Esophagus squamous epithelium (tissue), 4 donors: ENCODE results near the gene GTSF1L.

Source experiments
- POLR2A ChIP-seq, 4 donors: fragments of 450-650 bp; IDR thresholded peaks; one replicate each; pipeline ENCODE4 v1.6.1; 2017; ENCODE audit warnings: antibody characterized with exemption in 4 of 4, mild to moderate bottlenecking in 4 of 4, moderate library complexity in 3 of 4
- TF ChIP-seq, protein P1 (sequence below), 6 experiments: fragments of 450-650 bp in 4 of 6; fragments of 200-600 bp in 2 of 6; sonication (generic) in 2 of 6; IDR thresholded peaks; one replicate each; pipeline ENCODE4 v1.5.1; 2016 to 2019; ENCODE audit warnings: antibody characterized with exemption in 6 of 6, mild to moderate bottlenecking in 4 of 6, moderate library complexity in 4 of 6

DNA sequence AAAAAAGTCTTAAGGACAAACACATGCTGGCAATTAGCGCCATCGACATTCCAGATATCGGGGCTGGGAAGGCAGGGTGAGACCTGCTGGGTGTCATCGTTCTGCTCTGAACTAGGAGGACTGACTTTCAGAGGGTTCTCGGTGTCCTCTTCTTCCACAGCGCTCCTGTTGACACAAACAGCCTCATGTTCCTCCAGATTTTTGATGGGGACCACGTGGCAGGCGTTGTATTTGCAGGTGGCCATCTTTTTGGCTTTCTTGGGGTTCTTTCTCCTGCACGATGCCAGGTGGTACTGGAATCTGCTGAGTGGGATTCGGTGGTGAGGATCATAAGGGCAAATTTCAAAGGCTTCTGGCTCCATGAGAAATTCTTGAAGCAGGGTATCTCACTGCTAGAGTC, 469 bp downstream of the GTSF1L start:
- no peak for TF ChIP-seq POLR2A (IDR thresholded peaks at IDR 0.05)
- TF ChIP-seq, protein P1, sequence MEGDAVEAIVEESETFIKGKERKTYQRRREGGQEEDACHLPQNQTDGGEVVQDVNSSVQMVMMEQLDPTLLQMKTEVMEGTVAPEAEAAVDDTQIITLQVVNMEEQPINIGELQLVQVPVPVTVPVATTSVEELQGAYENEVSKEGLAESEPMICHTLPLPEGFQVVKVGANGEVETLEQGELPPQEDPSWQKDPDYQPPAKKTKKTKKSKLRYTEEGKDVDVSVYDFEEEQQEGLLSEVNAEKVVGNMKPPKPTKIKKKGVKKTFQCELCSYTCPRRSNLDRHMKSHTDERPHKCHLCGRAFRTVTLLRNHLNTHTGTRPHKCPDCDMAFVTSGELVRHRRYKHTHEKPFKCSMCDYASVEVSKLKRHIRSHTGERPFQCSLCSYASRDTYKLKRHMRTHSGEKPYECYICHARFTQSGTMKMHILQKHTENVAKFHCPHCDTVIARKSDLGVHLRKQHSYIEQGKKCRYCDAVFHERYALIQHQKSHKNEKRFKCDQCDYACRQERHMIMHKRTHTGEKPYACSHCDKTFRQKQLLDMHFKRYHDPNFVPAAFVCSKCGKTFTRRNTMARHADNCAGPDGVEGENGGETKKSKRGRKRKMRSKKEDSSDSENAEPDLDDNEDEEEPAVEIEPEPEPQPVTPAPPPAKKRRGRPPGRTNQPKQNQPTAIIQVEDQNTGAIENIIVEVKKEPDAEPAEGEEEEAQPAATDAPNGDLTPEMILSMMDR (IDR thresholded peaks at IDR 0.05): no peak
